Fibroblast of the aortic adventitia (primary cell): ENCODE data around the gene USP47. TPM values are rescaled to one million over a fixed set of nuclear protein-coding genes. Genes with fewer than 3 reads are reported as not detected.

ENCODE experiments used
- DNase-seq: peaks from one replicate; pipeline ENCODE4 v3.0.0-alpha.2; 2010; ENCODE audit warnings: low read depth
- H3K4me3 ChIP-seq: 2 replicates; pipeline ENCODE4 v1.5.1; 2011; ENCODE audit warnings: low read depth, mild to moderate bottlenecking, control low read depth, low read length, moderate library complexity
- CTCF ChIP-seq: IDR thresholded peaks from 2 replicates; pipeline ENCODE4 v1.5.1; 2011; ENCODE audit warnings: mild to moderate bottlenecking, low read length, control low read depth, inconsistent platforms; ENCODE audit not compliant: insufficient read depth
- total RNA-seq: library from RNA; depleted of rRNA; stranded (reverse); fragments of >200 nt; gene quantifications from 2 replicates; pipeline ENCODE4 v1.2.3, GENCODE V29; 2012; ENCODE audit warnings: low replicate concordance

The USP47 gene
- total RNA-seq, 1 donor: 59.8 TPM

GRCh38 chr11:11807811-11808782, 33.7 kb upstream of the USP47 start:
- TF ChIP-seq CTCF: no peak
- DNase-seq: peak; percentile 57
- no peak overlapping the region for H3K4me3 ChIP-seq

- TF ChIP-seq CTCF: no peak
- DNase-seq: no peak
- H3K4me3 ChIP-seq: no peak overlapping the region
Measured at GRCh38 chr11:11808992-11809615, 32.7 kb upstream of the USP47 start.

- no peak for DNase-seq
- no peak for TF ChIP-seq CTCF
- no peak overlapping the region for H3K4me3 ChIP-seq
Measured at GRCh38 chr11:11810764-11811726, 30.7 kb upstream of the USP47 start.

- TF ChIP-seq CTCF: no peak
- H3K4me3 ChIP-seq: no peak overlapping the region
- DNase-seq: peak; percentile 94
Measured at GRCh38 chr11:11813288-11813962, 28.3 kb upstream of the USP47 start.

GRCh38 chr11:11814614-11815452, 26.9 kb upstream of the USP47 start:
- no peak for DNase-seq
- no peak for TF ChIP-seq CTCF
- no peak overlapping the region for H3K4me3 ChIP-seq
